K562 (cell line): ENCODE results near the gene RPL19. TPM values are rescaled to one million over a fixed set of nuclear protein-coding genes. Genes with fewer than 3 reads are reported as not detected.

Experiments used
- ATAC-seq: fragments of 200-7000 bp; cut with Tn5 transposase; 3 replicates; pipeline ENCODE4 v1.9.1; 2020; ENCODE audit warnings: moderate library complexity
- BruUV-seq: library from RNA; stranded (reverse); fragments of 400-500 nt; replicated peaks from 2 replicates; lab custom pipeline; 2021; lab: Mats Ljungman, UMichigan
- CTCF ChIA-PET: fragments of 300-600 bp; formaldehyde crosslinking; extraction: SDS; loops from one replicate; lab custom pipeline; 2021; ENCODE audit warnings: low intra/inter-chr PET ratio; lab: Yijun Ruan, JAX
- POLR2A ChIA-PET: fragments of 300-600, 350-650 bp; sonication (Branson Sonifier 250); formaldehyde crosslinking; extraction: SDS; loops from one replicate; lab custom pipeline; 2021; ENCODE audit warnings: antibody characterized with exemption, inconsistent platforms; lab: Yijun Ruan, JAX
- DNase-seq, 4 experiments: peaks; one replicate each; pipeline versions ENCODE4 v3.0.0 to v3.0.0-alpha.2; 2011 to 2018; ENCODE audit warnings: low spot score in 3 of 4, mixed read lengths in 3 of 4; ENCODE audit errors: extremely low read depth in 1 of 4
- FAIRE-seq: peaks from 2 replicates; lab custom pipeline; 2011; peaks lifted over from hg19 to GRCh38; lab: Jason Lieb, UNC
- H2AFZ ChIP-seq: 2 replicates; pipeline ENCODE4 v1.6.0; 2011; ENCODE audit warnings: low read depth, low read length, control low read depth, inconsistent platforms
- H3K27ac ChIP-seq: fragments of 200-600 bp; 3 replicates; pipeline ENCODE4 v1.8.0; 2011; ENCODE audit warnings: low read depth, mild to moderate bottlenecking, control low read depth, inconsistent platforms, low read length, moderate library complexity, mixed read lengths; ENCODE audit errors: extremely low read depth
- H3K27me3 ChIP-seq, 2 experiments: fragments of 300-600 bp in 1 of 2; 2 replicates in 1 of 2; 3 replicates in 1 of 2; pipeline versions ENCODE4 v1.6.0 to v1.8.0; 2011; ENCODE audit warnings: inconsistent platforms in 2 of 2, low read length in 2 of 2, mild to moderate bottlenecking in 1 of 2, mixed read lengths in 1 of 2, moderate library complexity in 1 of 2; ENCODE audit not compliant: control insufficient read depth in 2 of 2, insufficient read depth in 2 of 2
- H3K36me3 ChIP-seq: fragments of 300-600 bp; 3 replicates; pipeline ENCODE4 v1.8.0; 2011; ENCODE audit warnings: mild to moderate bottlenecking, low read length, inconsistent platforms; ENCODE audit not compliant: control insufficient read depth, insufficient read depth
- H3K4me1 ChIP-seq, 2 experiments: fragments of 200-600 bp in 1 of 2; replicated peaks in 1 of 2; 2 replicates in 1 of 2; 3 replicates in 1 of 2; pipeline versions ENCODE4 v1.5.1 to v1.8.0; 2011; ENCODE audit warnings: inconsistent platforms in 2 of 2, low read length in 2 of 2, mild to moderate bottlenecking in 1 of 2, mixed read lengths in 1 of 2, moderate library complexity in 1 of 2; ENCODE audit not compliant: control insufficient read depth in 2 of 2, insufficient read depth in 2 of 2
- H3K4me2 ChIP-seq: 2 replicates; pipeline ENCODE4 v1.6.1; 2011; ENCODE audit warnings: low read length, control low read depth, inconsistent platforms, mixed read lengths; ENCODE audit not compliant: insufficient read depth
- H3K4me3 ChIP-seq: fragments of 200-600 bp; sonication (generic), shearing (Covaris generic); 2 replicates; pipeline ENCODE4 v1.5.1; 2016; ENCODE audit warnings: control low read depth, inconsistent platforms
- H3K79me2 ChIP-seq: fragments of 200-600 bp; 3 replicates; pipeline ENCODE4 v1.8.0; 2011; ENCODE audit warnings: low read length, inconsistent platforms; ENCODE audit not compliant: control insufficient read depth, insufficient read depth
- H3K9ac ChIP-seq, 2 experiments: 2 replicates each; pipeline versions ENCODE4 v1.6.0 to v1.6.1; 2011; ENCODE audit warnings: low read depth in 2 of 2, low read length in 2 of 2, control low read depth in 1 of 2, inconsistent platforms in 1 of 2, mild to moderate bottlenecking in 1 of 2, mixed read lengths in 1 of 2; ENCODE audit not compliant: insufficient read depth in 1 of 2
- H3K9me1 ChIP-seq: one replicate; pipeline ENCODE4 v1.6.0; 2011; ENCODE audit warnings: inconsistent platforms, mild to moderate bottlenecking, low read length, moderate library complexity; ENCODE audit not compliant: control insufficient read depth, insufficient read depth
- H3K9me3 ChIP-seq: replicated peaks from 2 replicates; pipeline ENCODE4 v1.5.1; 2011; ENCODE audit warnings: low read depth, low read length, inconsistent platforms; ENCODE audit not compliant: control insufficient read depth, insufficient read depth
- H4K20me1 ChIP-seq: replicated peaks from 2 replicates; pipeline ENCODE4 v1.6.1; 2011; ENCODE audit warnings: low read length, inconsistent platforms, mixed read lengths; ENCODE audit not compliant: control insufficient read depth, insufficient read depth
- CREM ChIP-seq: IDR thresholded peaks from 2 replicates; pipeline ENCODE4 v1.6.1; 2014; ENCODE audit warnings: antibody characterized with exemption, low read depth
- HDGF ChIP-seq: fragments of 450-650 bp; IDR thresholded peaks from 2 replicates; pipeline ENCODE4 v1.6.1; 2016
- KDM4B ChIP-seq, 2 experiments: fragments of 450-650 bp in 1 of 2; sonication (generic) in 1 of 2; IDR thresholded peaks; 2 replicates each; pipeline ENCODE4 v1.6.1; 2016 to 2017; ENCODE audit warnings: borderline replicate concordance in 2 of 2, antibody characterized with exemption in 1 of 2, low read depth in 1 of 2, mild to moderate bottlenecking in 1 of 2
- L3MBTL2 ChIP-seq: fragments of 450-650 bp; IDR thresholded peaks from 2 replicates; pipeline ENCODE4 v1.6.1; 2016; ENCODE audit warnings: mild to moderate bottlenecking, moderate library complexity
- LCOR ChIP-seq: sonication (generic); formaldehyde crosslinking; IDR thresholded peaks from 2 replicates; pipeline ENCODE4 v1.8.0; 2022; ENCODE audit warnings: mild to moderate bottlenecking, missing genetic modification reagents
- MBD2 ChIP-seq: sonication (generic); IDR thresholded peaks from 2 replicates; pipeline ENCODE4 v1.6.1; 2016; ENCODE audit warnings: low read depth, borderline replicate concordance
- MEF2A ChIP-seq: IDR thresholded peaks from 2 replicates; pipeline ENCODE4 v1.6.1; 2011; ENCODE audit warnings: low read depth, mild to moderate bottlenecking, low read length, moderate library complexity; ENCODE audit not compliant: control insufficient read depth
- NCOA6 ChIP-seq: fragments of 450-650 bp; IDR thresholded peaks from 2 replicates; pipeline ENCODE4 v1.6.1; 2017; ENCODE audit warnings: mild to moderate bottlenecking
- NFIC ChIP-seq: fragments of 450-650 bp; IDR thresholded peaks from 2 replicates; pipeline ENCODE4 v1.6.1; 2017; ENCODE audit warnings: mild to moderate bottlenecking, inconsistent platforms
- PHF8 ChIP-seq: fragments of 200-600 bp; sonication (generic); IDR thresholded peaks from 2 replicates; pipeline ENCODE4 v1.6.1; 2012; ENCODE audit warnings: mixed run types, mild to moderate bottlenecking, inconsistent platforms, low read length, moderate library complexity, borderline replicate concordance
- POLR2A ChIP-seq: fragments of 450-650 bp; conservative IDR thresholded peaks from 2 replicates; pipeline ENCODE4 v1.6.1; 2016
- TAF15 ChIP-seq: fragments of 200-400 bp; formaldehyde crosslinking; IDR thresholded peaks from 2 replicates; pipeline ENCODE4 v1.6.1; 2017; ENCODE audit warnings: mild to moderate bottlenecking, low read depth, low read length, moderate library complexity
- ZBTB7A ChIP-seq: IDR thresholded peaks from 2 replicates; pipeline ENCODE4 v1.6.1; 2011; ENCODE audit warnings: low read depth, mild to moderate bottlenecking, low read length, moderate library complexity, borderline replicate concordance; ENCODE audit not compliant: control insufficient read depth
- WGBS: fragments of 100-300 bp; shearing (Covaris generic); methylation state at CpG from one replicate; pipeline ENCODE4 v1.1.6; 2016; ENCODE audit warnings: low coverage, mixed read lengths; ENCODE audit not compliant: insufficient coverage; ENCODE audit errors: missing lambda C conversion rate; 5-methylcytosine and 5-hydroxymethylcytosine counted together
- in situ Hi-C: fragments of 300-500 bp; cut with MboI; formaldehyde crosslinking; loops from 4 replicates; pipeline ENCODE4 v1.15.0; 2018; ENCODE audit warnings: inconsistent platforms, mixed read lengths
- intact Hi-C: fragments of 100-400 bp; cut with micrococcal nuclease; formaldehyde crosslinking; loops from 2 replicates; pipeline ENCODE4 v1.14.2; 2022
- polyA plus RNA-seq, 8 experiments: library from polyadenylated mRNA; depleted of rRNA in 4 of 8; stranded (reverse) in 5 of 8; unstranded in 3 of 8; fragments of >200 nt; fragmentation: Nextera tagmentation in 2 of 8; fragmentation: Illumina TruSeq in 1 of 8; extraction: Ambion mirVana in 2 of 8; extraction: Trizol in 1 of 8; gene quantifications; 2 replicates each; pipeline versions ENCODE4 v1.2.1 to v1.2.3, GENCODE V29; 2011 to 2014; ENCODE audit warnings: inconsistent platforms in 1 of 8, missing spikeins in 1 of 8
- total RNA-seq, 7 experiments: library from RNA; depleted of rRNA in 6 of 7; stranded (reverse); fragments of >200 nt in 6 of 7; fragmentation: Illumina TruSeq in 2 of 7; extraction: Trizol in 2 of 7; gene quantifications; 2 replicates each; pipeline versions ENCODE4 v1.2.1 to v1.2.3, GENCODE V29; 2011 to 2021; ENCODE audit warnings: low replicate concordance in 1 of 7
- TF ChIP-seq, protein P1 (sequence below): fragments of 200-800 bp; sonication (Bioruptor generic); IDR thresholded peaks from 2 replicates; pipeline ENCODE4 v1.6.1; 2017; ENCODE audit warnings: missing genetic modification characterization, missing compliant biosample characterization
- TF ChIP-seq, protein P2 (sequence below), 2 experiments: IDR thresholded peaks; 2 replicates each; pipeline ENCODE4 v1.6.1; 2011; ENCODE audit warnings: borderline replicate concordance in 1 of 2, control low read depth in 1 of 2, low read depth in 1 of 2, low read length in 1 of 2, mild to moderate bottlenecking in 1 of 2, mixed read lengths in 1 of 2, moderate library complexity in 1 of 2; ENCODE audit not compliant: insufficient read depth in 1 of 2, insufficient read length in 1 of 2, poor library complexity in 1 of 2, severe bottlenecking in 1 of 2; ENCODE audit errors: extremely low read depth in 1 of 2

RPL19 gene
- total and polyA plus RNA-seq, 9 of the 15 experiments (the other 6 are each of a cell fraction or from before 2014, with no cell fraction given) = 2,263 to 4,614 (median 3,727) TPM

- intact Hi-C loops (no loop called here), in situ Hi-C loops (no loop called here)
- Histone ChIP-seq H3K4me3 (peak within 1 kb of the TSS; percentile 52), H2AFZ (peak within 1 kb of the TSS; percentile 77), H3K79me2 (peaks cover 44% of the 10 kb centered on the region), H4K20me1 (peaks cover 9% of the 10 kb centered on the region), H3K9ac (peak within 1 kb of the TSS; percentile 46 to 91; a peak in 3 of 4 replicates), H3K9me3 (no peaks in the 10 kb centered on the region), H3K4me1 (peaks cover 45 to 57% of the 10 kb centered on the region in 2 experiments; a peak in 4 of 5 replicates), H3K9me1 (no peaks in the 10 kb centered on the region), H3K4me2 (peak within 1 kb of the TSS; percentile 92), H3K27me3 (no peaks in the 10 kb centered on the region), H3K36me3 (peaks cover 33% of the 10 kb centered on the region), H3K27ac (peak within 1 kb of the TSS; percentile 37; the same call in 2 of the 3 replicates)
- FAIRE-seq (no peak), ATAC-seq (peak; percentile 79), DNase-seq (peak; percentile 86 to 90 (median 87))
- POLR2A ChIA-PET = interaction anchor here (0.6 to 1.5 kb wide), 3 partner anchors 8 to 11 kb away, joined by 3 read pairs; no protein-coding TSS in a partner anchor
- no TSS peak for BruUV-seq
- 3% methylated on average over 23 of the region's 55 CpGs for WGBS
- CTCF ChIA-PET = no interaction called here
- TF ChIP-seq TAF15 (no peak), PHF8 (peak; percentile 56; the same call in 1 of the 2 replicates), L3MBTL2 (peak; percentile 48), POLR2A (peak; percentile 61), MBD2 (0 out of 2 replicates have a peak, but pooled peaks have one; percentile 40), NFIC (peak; percentile 13; the same call in 1 of the 2 replicates), MEF2A (no peak), KDM4B (IDR thresholded peaks at IDR 0.05; ENCODE audit: borderline replicate concordance in 2 of 2, low read depth in 1 of 2) (0 out of 4 replicates have a peak, but pooled peaks of 1 of the 2 experiments have one; percentile 50), ZBTB7A (peak; percentile 85; the same call in 1 of the 2 replicates), HDGF (no peak), CREM (peak; percentile 54), LCOR (CRISPR knock-in tag) (no peak), NCOA6 (no peak)
- TF ChIP-seq, protein P1, sequence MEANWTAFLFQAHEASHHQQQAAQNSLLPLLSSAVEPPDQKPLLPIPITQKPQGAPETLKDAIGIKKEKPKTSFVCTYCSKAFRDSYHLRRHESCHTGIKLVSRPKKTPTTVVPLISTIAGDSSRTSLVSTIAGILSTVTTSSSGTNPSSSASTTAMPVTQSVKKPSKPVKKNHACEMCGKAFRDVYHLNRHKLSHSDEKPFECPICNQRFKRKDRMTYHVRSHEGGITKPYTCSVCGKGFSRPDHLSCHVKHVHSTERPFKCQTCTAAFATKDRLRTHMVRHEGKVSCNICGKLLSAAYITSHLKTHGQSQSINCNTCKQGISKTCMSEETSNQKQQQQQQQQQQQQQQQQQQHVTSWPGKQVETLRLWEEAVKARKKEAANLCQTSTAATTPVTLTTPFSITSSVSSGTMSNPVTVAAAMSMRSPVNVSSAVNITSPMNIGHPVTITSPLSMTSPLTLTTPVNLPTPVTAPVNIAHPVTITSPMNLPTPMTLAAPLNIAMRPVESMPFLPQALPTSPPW = peak; percentile 92
- TF ChIP-seq, protein P2, sequence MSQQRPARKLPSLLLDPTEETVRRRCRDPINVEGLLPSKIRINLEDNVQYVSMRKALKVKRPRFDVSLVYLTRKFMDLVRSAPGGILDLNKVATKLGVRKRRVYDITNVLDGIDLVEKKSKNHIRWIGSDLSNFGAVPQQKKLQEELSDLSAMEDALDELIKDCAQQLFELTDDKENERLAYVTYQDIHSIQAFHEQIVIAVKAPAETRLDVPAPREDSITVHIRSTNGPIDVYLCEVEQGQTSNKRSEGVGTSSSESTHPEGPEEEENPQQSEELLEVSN (IDR thresholded peaks at IDR 0.05; ENCODE audit: borderline replicate concordance in 1 of 2, extremely low read depth in 1 of 2, insufficient read depth in 1 of 2, insufficient read length in 1 of 2, low read depth in 1 of 2, low read length in 1 of 2, poor library complexity in 1 of 2, severe bottlenecking in 1 of 2) = peak; percentile 57 to 78
Measured at GRCh38 chr17:39197380-39198185, 2.5 kb upstream of the RPL19 start, which contains the start of gene CACNB1. Gene CACNB1, minus strand, starts transcription at chr17:39197669. Its CDS starts 174 bp downstream, at chr17:39197495.
